Peyer's patch (tissue), 4 donors: Measurements from ENCODE around the gene MYEOV.

Experiments
- POLR2A ChIP-seq, 2 donors: fragments of 450-650 bp; IDR thresholded peaks; one replicate each; pipeline ENCODE4 v1.5.1; 2017; ENCODE audit warnings: antibody characterized with exemption in 2 of 2, mild to moderate bottlenecking in 2 of 2, moderate library complexity in 2 of 2
- TF ChIP-seq, protein P1 (sequence below), 6 experiments: fragments of 450-650 bp in 4 of 6; fragments of 200-600 bp in 2 of 6; sonication (generic) in 1 of 6; IDR thresholded peaks; one replicate each; pipeline ENCODE4 v1.5.1; 2017 to 2019; ENCODE audit warnings: antibody characterized with exemption in 6 of 6, mild to moderate bottlenecking in 3 of 6, moderate library complexity in 1 of 6

DNA sequence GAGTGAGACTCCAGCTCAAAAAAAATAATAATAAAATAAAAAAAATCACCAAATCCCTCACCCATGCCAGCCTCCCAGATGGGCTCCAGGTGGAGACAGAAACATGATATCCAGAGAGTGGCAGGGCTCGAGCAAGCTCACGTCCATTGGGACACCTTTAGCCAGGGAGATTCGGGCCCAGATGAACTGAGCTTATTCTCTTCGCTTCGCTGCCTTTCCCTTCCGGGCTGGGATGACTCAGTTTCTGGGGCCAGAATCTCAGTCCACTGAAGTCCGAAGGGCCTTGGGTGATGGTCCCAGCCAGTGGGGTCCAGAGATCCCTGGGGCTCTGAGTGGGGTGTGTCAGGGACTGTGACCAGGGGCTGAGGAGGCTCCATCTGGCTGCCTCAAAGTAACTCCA lies 23.0 kb upstream of the MYEOV start:
- TF ChIP-seq, protein P1, sequence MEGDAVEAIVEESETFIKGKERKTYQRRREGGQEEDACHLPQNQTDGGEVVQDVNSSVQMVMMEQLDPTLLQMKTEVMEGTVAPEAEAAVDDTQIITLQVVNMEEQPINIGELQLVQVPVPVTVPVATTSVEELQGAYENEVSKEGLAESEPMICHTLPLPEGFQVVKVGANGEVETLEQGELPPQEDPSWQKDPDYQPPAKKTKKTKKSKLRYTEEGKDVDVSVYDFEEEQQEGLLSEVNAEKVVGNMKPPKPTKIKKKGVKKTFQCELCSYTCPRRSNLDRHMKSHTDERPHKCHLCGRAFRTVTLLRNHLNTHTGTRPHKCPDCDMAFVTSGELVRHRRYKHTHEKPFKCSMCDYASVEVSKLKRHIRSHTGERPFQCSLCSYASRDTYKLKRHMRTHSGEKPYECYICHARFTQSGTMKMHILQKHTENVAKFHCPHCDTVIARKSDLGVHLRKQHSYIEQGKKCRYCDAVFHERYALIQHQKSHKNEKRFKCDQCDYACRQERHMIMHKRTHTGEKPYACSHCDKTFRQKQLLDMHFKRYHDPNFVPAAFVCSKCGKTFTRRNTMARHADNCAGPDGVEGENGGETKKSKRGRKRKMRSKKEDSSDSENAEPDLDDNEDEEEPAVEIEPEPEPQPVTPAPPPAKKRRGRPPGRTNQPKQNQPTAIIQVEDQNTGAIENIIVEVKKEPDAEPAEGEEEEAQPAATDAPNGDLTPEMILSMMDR (IDR thresholded peaks at IDR 0.05), result no peak
- TF ChIP-seq POLR2A (IDR thresholded peaks at IDR 0.05), result no peak
